HG03378 (cell line): ENCODE results near the gene GSN.

ENCODE experiments used
- ATAC-seq: cut with Tn5 transposase; IDR thresholded peaks from one replicate; pipeline ENCODE4 v1.9.1; 2021; ENCODE audit warnings: mild to moderate bottlenecking, moderate library complexity; ENCODE audit not compliant: unreplicated experiment

The GSN gene

GRCh38 chr9:121242959-121243346 lies 25.0 kb upstream of the GSN start:
- no peak for ATAC-seq

- ATAC-seq: no peak
Observed at GRCh38 chr9:121246821-121247561, 21.0 kb upstream of the GSN start.

DNA sequence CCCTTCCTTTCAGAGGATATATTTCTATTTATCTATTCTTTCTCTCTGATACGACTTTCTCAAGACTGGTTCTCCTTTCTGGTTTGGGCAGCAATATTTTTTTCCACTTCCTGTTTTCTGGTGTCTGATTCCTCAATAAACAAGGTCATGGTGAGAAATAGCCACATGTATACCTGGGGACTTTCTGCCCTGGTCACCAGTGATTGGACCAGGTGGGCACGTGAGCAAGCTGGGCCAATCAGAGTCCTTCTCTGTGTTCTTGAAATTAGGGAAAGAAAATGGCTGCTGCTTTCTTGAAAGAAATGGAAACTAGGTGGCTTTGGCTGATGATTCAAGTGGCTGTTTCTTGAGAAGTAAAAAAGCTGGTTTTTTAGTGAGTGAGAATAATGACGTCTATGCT lies 18.4 kb upstream of the GSN start:
- ATAC-seq: no peak

- ATAC-seq: no peak
Observed at GRCh38 chr9:121252104-121252851, 15.7 kb upstream of the GSN start.

- ATAC-seq: no peak
Observed at GRCh38 chr9:121253162-121253561, 14.8 kb upstream of the GSN start.

DNA sequence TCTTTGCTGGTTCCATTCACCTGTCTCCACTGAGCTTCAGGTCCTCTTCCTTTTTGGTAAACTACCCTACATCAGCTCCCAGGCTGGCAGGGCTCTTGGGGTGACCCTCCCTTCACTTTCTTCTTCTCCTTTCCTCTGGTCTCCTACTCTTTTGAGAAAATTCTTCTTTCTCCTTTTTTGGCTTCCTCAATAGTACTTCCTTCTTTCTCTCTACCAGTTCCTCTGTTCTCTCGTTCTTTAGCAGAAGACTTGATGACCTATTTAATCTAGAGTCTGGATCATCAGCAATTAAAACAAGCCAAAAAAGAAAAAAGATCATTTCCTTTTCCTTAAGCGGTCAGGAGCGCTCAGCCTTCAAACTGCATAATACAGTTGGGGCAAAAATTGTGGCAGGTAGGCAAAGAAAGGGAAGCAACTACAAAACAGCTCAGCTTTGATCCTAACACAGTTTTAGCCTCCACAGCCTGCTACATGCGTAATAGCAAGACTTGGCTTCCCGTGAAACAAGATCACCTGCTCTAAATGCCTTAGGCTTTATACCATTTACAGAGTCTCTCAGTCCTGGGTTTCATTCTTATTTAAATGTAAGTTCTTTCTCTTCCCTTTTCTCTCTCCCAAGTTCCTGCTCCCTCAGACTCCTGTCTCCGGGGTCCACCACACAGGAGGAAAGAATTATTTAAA lies 14.0 kb upstream of the GSN start:
- no peak for ATAC-seq

GRCh38 chr9:121259498-121259897 lies 8.5 kb upstream of the GSN start:
- no peak for ATAC-seq

DNA sequence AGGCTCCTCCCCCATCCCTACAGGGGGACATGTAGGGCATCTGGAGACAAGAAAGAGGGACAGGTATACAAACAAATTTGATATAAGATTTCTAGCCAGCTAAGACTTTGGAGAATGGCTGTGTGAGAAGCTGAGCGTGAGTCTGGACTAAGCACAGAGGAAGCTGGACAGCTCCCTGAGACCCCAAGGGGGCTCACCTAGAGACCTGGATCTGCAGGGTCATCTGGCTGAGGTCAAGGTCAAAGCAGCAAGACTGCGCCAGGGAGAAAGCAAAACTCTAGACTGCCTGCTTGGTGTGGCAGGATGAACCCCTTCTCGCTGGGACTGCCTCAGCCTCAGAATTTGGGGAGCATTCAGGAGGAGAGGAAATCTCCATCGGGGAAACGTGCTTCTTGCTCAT lies 8.0 kb upstream of the GSN start:
- no peak for ATAC-seq

GRCh38 chr9:121260457-121261106 lies 7.4 kb upstream of the GSN start:
- no peak for ATAC-seq

GRCh38 chr9:121261107-121261460 lies 6.9 kb upstream of the GSN start:
- ATAC-seq: no peak

- ATAC-seq: no peak
Observed at GRCh38 chr9:121261755-121262154, 6.2 kb upstream of the GSN start.

- no peak for ATAC-seq
Observed at GRCh38 chr9:121262423-121262822, 5.5 kb upstream of the GSN start.

DNA sequence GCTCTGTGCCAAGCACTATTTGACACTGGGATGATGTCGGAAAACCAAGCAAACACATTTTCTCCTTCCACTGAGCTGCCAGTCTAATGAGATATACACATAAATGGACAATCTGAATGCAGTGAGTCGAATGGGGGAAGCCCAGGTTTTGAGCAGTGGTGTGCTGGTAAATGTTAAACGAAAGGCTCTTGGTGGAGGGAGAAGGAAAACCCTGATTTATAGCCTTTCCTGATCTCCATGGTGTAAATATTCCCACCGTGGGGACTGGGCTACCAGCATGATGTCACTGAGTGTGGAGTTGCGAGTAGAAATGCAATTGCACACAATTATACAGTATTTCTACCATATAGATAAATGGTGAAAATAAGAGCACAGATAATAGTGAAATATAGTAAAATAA lies 5.0 kb upstream of the GSN start:
- ATAC-seq: no peak

DNA sequence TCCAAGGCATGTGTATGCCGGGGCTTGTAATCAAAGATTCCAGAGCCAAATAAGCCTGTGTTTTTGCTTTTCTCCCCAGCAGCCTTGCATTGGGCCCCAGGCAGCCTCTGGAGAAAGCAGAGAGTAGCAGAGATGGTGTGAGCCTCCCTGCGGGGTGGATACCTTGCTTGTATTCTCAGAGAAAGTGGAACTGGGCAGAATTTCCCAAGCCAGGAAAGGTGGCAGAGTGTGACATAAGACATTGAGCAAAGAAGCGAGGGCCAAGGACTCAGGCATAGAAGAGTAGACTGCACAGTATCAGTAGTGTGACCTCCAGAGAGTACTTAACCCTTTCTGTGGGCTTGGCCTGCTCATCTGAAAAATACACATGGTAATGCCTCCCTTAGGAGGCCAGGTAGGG lies 1.6 kb upstream of the GSN start:
- no peak for ATAC-seq

DNA sequence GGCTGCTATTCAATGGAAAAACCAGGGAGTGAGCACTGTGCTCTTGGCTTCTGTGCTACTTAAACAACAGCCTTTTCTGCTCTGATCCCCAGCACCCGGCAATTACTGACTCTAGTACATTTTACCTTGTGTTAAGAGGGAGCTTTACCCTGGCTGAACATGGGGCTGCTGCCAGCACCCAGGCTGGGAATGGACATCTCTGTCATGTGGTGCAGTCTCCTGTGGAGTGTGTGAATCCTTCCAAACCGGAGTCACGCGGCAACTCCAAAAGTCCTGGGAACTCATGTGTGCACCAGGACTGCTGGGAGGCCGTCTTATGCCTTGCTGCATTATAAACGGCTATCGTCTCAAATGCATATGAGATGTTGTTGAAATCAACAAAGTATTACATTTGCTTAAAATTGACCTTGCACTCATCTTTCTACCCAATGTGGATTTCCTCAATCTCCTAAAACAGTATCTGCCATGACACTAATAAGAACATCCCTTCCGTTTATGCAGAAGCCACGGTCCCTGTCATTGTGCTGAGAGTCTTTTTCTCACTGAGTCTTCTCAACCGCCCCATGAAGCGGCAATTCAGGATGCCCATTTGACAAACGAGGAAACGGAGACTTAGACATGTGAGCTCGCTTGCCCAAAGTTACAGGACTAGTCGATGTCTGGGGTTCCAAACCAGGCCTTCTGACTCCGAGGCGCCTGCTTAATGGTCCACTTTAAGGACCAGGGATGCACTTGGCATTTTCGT lies 884 bp upstream of the GSN start:
- ATAC-seq: no peak

- ATAC-seq: no peak
Observed at GRCh38 chr9:121268598-121268850, 562 bp downstream of the GSN start.

DNA sequence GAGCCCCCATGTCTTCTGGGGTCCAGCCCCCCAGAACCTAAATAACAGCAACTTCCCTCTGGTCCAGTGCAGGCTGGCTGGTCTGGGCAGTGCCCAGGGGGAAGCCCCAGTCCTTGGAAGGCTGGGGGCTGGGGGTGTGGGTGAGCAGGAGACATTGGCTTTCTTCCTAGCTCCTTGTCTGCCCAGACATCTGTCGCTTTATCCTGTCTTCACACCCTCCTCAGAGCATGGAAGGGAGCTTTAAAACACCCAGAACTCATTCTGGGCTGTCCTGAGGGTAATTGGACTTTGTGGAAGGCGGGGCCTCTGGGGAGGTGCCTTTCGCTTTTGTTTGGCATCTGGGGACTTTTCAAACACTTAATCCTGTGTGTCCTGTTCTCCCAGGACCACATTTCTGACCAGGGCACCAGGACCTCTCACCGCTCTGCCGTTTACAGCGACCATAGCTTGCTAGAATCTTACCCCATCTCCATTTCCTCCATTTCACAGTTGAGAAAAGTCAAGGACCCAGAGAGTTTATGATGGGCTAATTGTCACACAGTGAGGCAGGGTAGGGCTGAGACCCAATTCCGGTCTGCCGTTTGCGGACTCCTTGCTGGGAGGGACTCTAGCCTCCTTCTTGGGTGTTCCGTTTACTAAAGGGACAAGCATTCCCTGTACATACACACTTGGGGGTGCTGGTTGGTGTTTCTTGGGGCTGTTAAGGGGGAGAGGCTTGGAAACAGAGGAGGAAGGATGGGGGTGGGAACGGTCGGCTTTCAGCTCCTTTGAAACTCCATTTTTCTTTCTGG lies 1.1 kb downstream of the GSN start:
- ATAC-seq: no peak

DNA sequence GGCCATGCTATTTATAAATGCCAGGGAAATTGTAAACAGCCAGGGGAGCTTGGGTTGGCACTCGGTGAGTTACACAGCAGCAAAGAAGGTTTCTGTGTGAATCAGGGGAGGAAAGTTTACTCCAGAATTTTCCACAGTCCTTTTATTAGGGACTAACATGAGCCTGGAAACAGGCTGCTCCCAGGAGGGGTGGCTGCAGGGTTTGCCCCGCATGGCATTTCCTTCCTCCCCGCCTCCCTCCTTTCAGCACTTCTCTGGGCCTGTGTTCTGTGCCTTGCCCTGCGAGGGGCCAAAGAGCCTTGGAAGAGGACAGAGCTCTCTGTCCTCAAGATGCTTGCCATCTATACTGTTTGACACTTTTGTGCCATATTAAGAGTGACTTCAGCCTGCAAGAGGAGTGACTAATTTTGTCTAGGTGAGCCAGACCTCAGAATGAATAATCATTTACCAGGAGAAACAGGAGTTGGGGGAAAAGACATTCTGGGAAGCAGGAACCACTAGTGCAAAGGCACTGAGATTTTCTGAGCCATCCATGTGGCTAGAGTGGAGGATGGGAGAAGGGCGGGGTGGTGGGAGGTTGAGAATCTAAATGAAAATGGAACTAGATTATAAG lies 1.8 kb downstream of the GSN start:
- ATAC-seq: no peak

DNA sequence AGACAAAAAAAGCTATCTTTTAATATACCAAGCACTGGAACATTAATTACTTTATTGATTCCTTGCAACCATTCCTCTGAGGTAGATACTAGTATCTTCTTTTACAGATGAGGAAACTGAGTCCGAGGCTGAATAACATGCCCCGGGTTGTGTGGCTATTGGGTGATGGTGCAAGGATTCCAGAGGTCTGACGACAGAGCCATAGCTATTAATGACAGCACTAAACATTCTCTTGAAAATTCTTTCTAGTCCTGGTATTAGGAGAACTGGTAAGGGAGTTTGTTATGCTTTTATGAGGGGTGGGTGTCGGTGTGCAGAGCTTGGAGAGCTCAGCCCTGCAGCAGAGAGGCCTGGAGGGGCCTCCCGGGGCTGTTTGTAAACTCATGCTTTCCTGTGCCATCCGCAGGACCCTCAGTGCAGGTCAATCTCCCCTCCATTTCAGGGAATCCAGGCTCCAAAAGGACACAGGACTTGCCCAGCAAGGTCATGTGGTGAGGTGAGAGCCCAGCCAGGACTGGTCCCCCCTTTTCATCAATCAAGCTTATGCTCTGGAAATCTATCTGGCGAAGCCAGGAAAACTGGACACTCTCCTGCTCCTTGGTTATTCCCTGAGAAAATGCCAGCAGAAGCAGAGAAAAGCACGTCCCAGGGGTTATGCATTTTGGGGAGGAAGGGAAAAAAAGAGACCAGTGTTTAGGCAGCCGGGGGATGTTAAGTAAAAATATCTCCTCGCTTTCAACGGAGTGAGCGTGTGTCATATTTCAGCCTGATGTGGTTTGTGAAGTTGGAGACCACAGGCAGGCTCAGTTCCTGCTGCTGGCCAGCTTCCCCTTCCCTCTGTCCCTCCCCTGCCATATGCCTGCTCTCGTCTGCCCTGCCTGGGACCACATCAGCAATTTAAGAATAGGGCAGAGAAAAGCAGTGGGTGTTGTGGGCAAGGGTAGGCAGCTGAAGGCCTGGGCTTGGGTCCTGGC lies 3.7 kb downstream of the GSN start:
- ATAC-seq: no peak
